HG02884 (cell line): ENCODE measurements around the gene OPRM1.
A peak's percentile ranks its signal among the peaks of the same experiment; 100 is the strongest.

ENCODE experiments used
- ATAC-seq: cut with Tn5 transposase; IDR thresholded peaks from one replicate; pipeline ENCODE4 v1.9.1; 2021; ENCODE audit warnings: mild to moderate bottlenecking, moderate library complexity; ENCODE audit not compliant: unreplicated experiment

The OPRM1 gene

DNA sequence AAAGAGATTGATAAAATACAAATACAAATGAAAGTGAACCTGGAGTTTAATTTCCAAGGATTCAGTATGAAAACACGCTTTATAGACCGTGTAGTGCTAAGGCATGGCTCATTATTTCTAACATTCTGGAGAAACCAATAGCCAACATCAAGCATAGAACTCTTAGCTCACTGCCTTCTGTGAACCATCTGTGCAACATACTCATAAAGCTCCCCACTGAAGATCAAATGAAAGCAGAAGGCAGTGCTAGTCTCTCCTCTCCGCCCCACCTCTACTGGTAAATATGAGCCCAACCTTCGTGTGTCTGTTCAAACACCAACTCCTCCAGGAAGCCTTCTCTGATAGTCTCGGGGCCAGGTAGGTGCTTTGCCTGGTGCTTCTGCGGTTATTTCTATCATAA lies 163.9 kb downstream of the OPRM1 start:
- ATAC-seq: no peak

DNA sequence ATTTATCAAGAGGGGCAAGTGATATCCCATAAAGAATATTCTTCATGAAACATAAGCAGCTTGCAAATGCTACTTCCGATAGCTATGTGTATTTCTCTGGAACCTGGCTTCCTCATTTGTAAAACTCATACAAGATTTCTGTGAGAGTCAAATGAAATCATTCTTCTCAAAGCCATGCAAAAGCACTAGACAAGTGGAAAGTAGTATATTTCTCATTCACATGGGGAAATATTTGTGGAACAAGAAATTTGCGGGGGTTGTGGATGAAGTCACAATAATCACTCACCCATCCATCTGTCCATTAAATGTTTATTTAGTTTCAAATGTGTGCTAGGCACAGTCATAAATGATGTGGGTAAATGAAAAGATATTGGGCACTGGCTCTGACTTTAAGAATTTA lies 167.1 kb downstream of the OPRM1 start:
- no peak for ATAC-seq

GRCh38 chr6:154206996-154207395 lies 168.0 kb downstream of the OPRM1 start:
- no peak for ATAC-seq

DNA sequence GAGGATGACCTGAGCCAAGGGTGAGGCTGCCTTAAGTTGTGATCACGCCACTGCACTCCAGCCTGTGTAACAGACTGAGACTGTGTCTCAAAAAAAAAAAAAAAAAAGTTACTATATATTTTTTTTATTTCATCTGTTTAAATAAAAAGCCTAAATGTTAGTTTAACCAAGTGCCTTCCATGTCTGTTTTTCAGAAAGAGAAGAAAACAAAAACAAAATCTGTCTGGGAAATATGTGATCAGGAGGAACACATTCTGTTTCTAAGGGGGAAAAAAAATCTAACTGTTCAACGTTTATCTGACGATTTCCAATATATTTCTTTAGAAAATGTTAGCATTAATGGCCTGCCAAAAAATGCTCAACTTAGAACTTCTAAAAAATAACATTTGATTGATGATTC lies 170.5 kb downstream of the OPRM1 start:
- ATAC-seq: no peak

- no peak for ATAC-seq
These were observed 171.6 kb downstream of the OPRM1 start for GRCh38 chr6:154210678-154211077.

DNA sequence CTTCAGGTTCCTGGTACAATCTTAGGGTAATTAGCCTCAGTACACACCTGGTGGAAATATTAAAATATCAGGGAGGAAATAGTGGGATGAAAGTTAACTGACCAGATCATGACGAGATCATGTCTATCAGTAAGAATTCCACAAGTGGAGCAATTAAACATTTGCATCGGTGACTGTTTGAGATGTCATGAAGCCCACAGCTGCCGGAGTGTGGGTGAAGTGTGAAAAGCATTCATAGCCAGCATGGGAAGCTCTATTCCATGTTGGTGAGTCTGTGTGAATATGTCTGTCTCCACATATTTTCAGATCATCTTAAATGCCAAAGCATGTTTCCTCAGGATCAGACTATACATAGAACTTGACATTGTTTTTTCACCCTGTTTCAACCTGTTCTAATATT lies 174.7 kb downstream of the OPRM1 start:
- no peak for ATAC-seq

DNA sequence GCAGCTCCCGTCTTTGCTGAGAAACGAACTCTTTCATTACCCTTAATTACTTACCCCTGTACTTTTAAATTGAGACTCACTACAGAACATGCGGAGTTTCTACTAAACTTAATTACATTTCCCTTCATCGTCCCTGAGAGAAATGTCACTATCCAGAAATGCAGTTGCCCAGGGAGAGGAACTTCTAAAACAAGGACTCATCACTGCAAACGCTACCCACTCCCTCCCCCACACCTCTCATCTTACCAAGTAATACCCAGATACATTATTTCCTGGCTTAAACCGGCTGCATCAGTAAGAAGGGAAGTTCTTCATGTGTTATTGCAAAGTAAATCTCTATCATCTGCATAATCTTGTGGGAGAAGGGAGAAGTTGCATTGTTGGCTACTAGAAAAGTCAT lies 179.3 kb downstream of the OPRM1 start:
- no peak for ATAC-seq

- no peak for ATAC-seq
These were observed 179.7 kb downstream of the OPRM1 start for GRCh38 chr6:154218787-154219186.

DNA sequence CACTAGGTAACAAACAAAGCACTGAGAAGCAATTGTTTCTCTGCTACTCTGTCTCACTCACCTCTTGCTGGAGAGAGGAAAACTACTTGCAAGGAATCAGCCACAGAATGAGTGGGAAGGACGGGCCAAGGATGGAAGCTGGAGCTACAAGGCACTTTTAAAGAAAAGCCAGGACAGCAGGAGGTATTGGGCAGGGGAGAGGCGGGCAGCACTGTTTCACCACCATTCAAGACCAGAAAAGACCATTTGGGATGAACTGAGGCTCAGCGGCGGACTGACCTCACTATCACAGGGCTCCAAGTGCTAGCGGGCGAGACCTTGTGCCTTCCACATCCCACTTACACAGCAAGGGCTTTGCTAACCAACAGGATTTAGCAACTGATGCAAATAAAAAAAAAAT lies 180.2 kb downstream of the OPRM1 start:
- no peak for ATAC-seq

- ATAC-seq: no peak
These were observed 183.7 kb downstream of the OPRM1 start for GRCh38 chr6:154222716-154223115.

GRCh38 chr6:154223296-154223695 lies 184.3 kb downstream of the OPRM1 start:
- no peak for ATAC-seq

- no peak for ATAC-seq
These were observed 187.4 kb downstream of the OPRM1 start for GRCh38 chr6:154226461-154226860.

DNA sequence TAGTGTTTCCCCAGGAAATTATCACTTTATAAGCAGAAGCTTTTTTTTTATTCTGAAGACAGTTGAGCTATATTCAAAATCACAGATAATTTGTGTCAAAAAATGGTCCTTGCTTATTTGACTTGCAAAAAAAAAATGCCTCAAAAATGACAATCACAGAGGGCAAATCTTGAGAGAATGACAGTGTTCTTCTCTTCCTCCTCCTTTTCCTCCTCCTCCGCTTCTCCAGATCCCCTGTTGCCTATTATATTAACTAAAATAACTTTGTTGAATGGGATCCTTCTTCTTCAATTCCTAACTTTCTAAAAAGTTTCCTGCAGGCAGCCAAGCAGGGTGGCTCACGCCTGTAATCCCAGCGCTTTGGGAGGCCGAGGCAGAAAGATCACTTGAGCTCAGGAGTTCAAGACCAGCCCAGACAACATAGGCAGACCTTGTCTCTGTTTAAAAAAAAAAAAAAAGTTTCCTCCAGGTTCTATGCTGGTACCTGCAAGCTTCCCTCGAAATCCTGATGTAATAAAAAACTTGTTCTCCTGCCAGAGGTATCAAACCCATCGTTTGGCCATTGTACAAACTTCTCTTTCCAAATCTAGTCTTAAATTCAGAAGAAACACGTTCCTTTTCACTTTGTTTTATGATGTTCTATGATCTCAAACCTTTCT lies 189.0 kb downstream of the OPRM1 start:
- ATAC-seq: no peak

GRCh38 chr6:154228521-154228905 lies 189.5 kb downstream of the OPRM1 start:
- ATAC-seq: no peak

DNA sequence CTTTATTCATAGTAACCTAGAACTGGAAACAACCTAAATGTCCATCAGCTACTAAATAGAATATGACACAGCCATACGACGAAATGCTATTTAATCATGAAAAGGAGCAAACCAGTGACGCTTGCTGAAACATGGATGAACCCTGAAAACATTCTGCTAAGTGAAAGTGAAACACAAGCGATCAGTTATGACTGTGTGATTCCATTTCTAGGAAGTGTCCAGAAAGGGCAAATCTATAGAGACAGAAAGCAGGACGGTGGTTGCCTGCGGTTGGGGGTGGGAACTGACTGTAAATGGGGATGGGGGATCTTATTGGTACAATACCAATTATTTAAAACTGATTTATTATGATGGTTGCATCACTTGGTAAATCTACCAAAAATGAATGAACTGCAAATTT lies 190.7 kb downstream of the OPRM1 start:
- peak; percentile 87 for ATAC-seq

- no peak for ATAC-seq
These were observed 191.4 kb downstream of the OPRM1 start for GRCh38 chr6:154230393-154230792.

- ATAC-seq: no peak
These were observed 192.0 kb downstream of the OPRM1 start for GRCh38 chr6:154230910-154231595.

DNA sequence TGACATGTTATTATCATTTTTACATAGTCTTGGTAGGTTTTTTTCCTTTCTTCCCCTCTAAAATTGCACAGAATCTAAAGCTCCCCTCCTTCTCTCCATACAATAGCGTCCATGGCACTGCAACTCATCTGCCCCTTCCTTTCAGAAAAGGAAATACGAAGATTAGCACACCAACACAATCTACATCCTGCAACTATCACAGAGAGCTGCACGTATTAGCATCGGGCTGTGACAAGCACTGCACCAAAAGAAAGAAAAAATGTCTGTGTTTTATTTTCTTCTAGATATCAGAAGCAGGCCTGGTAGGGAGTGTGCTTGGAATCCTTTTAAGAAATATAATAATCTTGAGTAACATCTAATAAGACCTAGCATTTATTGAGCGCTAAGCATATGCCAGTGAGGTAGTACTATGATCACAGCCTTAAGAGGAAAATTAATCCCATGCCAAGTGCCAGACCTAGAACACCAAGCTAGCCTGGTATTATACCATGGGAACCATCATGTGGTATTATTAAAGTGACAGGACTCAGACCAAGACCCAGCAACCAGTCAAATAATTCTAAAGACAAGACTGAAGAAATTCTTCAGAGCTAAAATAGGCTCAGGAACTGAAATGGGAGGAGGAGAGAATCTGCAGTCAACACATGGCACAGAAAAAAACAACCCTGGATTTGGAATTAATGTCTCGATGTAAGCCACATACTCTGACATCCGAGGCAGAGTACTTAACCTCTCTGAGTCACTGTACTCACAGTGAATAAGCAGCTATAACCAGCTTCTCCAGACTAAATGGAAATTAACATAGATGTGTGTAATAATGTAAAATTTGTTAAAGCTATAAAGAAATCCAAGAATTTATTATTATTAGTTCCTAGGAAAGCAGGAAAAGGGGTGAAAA lies 193.2 kb downstream of the OPRM1 start:
- ATAC-seq: no peak

DNA sequence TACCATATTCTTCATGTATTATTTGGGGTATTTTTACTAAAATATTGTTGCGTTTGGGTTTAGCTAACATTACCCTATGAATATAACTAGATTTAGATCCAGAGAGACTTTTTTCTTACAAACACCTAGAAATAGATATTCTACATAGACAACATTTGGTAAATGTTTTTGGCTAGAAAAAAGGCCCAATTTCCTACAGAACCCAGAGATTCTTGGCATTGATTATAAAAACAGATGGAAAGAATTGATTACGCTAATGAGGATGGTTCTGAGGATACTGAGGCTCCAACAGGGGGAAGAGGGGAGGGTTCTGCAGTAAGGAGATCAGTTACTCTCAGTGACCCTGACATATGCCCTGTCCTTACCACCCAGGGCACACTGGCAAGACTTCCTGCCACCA lies 194.3 kb downstream of the OPRM1 start:
- ATAC-seq: no peak

GRCh38 chr6:154234019-154234772 lies 195.2 kb downstream of the OPRM1 start:
- peak; percentile 59 for ATAC-seq

DNA sequence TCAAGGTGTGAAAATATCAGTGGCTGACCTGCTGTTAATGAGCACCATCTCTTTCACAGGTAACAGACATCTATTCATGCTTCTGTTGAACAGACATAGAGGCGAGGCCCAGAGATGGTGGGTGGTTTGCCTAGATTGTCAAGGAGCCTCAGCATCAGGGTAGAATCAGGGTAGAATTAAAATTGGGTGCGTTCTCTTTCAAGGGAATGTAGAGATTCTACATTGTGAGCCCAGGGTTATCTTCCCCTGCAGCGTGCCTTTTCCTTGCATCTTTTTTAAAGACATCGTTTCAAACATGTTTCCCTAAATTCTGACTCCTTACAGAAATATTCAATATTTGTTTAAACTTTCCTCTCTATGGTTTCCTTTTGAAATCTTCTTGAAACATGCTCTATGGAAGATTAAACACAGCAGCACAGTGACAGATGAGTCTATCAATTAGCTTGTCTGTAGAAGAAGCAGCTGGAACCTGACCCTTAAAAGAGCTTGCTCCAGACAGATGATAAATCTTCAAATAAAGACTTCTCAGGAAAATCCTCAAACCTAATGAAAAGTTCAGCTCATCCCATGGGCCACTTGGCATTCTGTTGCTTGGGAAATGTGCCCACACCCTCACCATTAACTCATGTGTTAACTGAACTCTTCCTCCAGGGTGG lies 197.7 kb downstream of the OPRM1 start:
- ATAC-seq: no peak
